Tibial nerve (tissue), 4 donors: ENCODE data around the gene GRM8. TPM values are rescaled to one million over a fixed set of nuclear protein-coding genes. Genes with fewer than 3 reads are reported as not detected.
"Not testable (repeated sequence)": the region's sequence is repeated elsewhere in the genome, so short reads cannot be mapped to it uniquely, and the experiment has no call there.

ENCODE experiments used
- DNase-seq, 2 donors: peaks; one replicate each; pipeline ENCODE4 v3.0.0-alpha.2; 2019; ENCODE audit warnings: low spot score in 2 of 2
- H3K27ac ChIP-seq, 4 donors: fragments of 200-600 bp; sonication (generic) in 3 of 4; one replicate each; pipeline ENCODE4 v1.5.1; 2017 to 2019; ENCODE audit warnings: mild to moderate bottlenecking in 1 of 4
- H3K27me3 ChIP-seq, 2 donors: fragments of 200-600 bp; sonication (generic) in 1 of 2; one replicate each; pipeline versions ENCODE4 v1.5.1 to v1.6.0; 2017 to 2019
- H3K36me3 ChIP-seq, 3 donors: fragments of 200-600 bp; sonication (generic); one replicate each; pipeline ENCODE4 v1.5.1; 2018 to 2019
- H3K4me1 ChIP-seq, 4 donors: fragments of 200-600 bp; sonication (generic) in 3 of 4; one replicate each; pipeline ENCODE4 v1.5.1; 2017 to 2019
- H3K4me3 ChIP-seq, 4 donors: fragments of 200-600 bp; sonication (generic) in 3 of 4; one replicate each; pipeline ENCODE4 v1.5.1; 2017 to 2019; ENCODE audit warnings: mild to moderate bottlenecking in 1 of 4, moderate library complexity in 1 of 4
- H3K9me3 ChIP-seq, 4 donors: fragments of 200-600 bp; sonication (generic) in 3 of 4; one replicate each; pipeline ENCODE4 v1.5.1; 2017 to 2019
- CTCF ChIP-seq, 5 experiments: fragments of 200-600 bp in 3 of 5; fragments of 450-650 bp in 2 of 5; sonication (generic) in 3 of 5; IDR thresholded peaks; one replicate each; pipeline ENCODE4 v1.5.1; 2016 to 2019; ENCODE audit warnings: antibody characterized with exemption in 5 of 5, mild to moderate bottlenecking in 3 of 5, moderate library complexity in 2 of 5
- EP300 ChIP-seq, 2 donors: sonication (generic); formaldehyde crosslinking; IDR thresholded peaks; one replicate each; pipeline ENCODE4 v1.6.1; 2017; ENCODE audit warnings: antibody characterized with exemption in 2 of 2, mild to moderate bottlenecking in 1 of 2
- POLR2A ChIP-seq, 2 donors: fragments of 450-650 bp; IDR thresholded peaks; one replicate each; pipeline ENCODE4 v1.6.1; 2017; ENCODE audit warnings: antibody characterized with exemption in 2 of 2, mild to moderate bottlenecking in 2 of 2, moderate library complexity in 2 of 2
- WGBS, 2 donors: methylation state at CpG; one replicate each; pipeline ENCODE4 v1.1.5; 2018; 5-methylcytosine and 5-hydroxymethylcytosine counted together
- total RNA-seq, 4 donors: library from RNA; depleted of rRNA; stranded (reverse); fragments of >200 nt; gene quantifications; one replicate each; pipeline ENCODE4 v1.1.0, GENCODE V29; 2016

Gene GRM8
- total RNA-seq, 4 donors from 2014 or later: 0.59 to 1.5 (median 1.1) TPM

GRCh38 chr7:126682176-126682575, 570.6 kb downstream of the GRM8 start:
- Histone ChIP-seq H3K4me1 (no peaks in the 10 kb centered on the region), H3K4me3 (no peak overlapping the region), H3K9me3 (no peaks in the 10 kb centered on the region), H3K36me3 (no peaks in the 10 kb centered on the region), H3K27me3 (no peaks in the 10 kb centered on the region), H3K27ac (no peak overlapping the region)
- TF ChIP-seq EP300 (IDR thresholded peaks at IDR 0.05) (no peak), CTCF (IDR thresholded peaks at IDR 0.05) (no peak), POLR2A (IDR thresholded peaks at IDR 0.05) (no peak)
- no peak for DNase-seq

GRCh38 chr7:126668762-126669161, 584.0 kb downstream of the GRM8 start:
- H3K9me3 ChIP-seq, H3K4me1 ChIP-seq, DNase-seq, H3K36me3 ChIP-seq, H3K27me3 ChIP-seq, H3K27ac ChIP-seq, H3K4me3 ChIP-seq: not testable (repeated sequence)
- 86 to 100% methylated on average over 1 of the region's 1 CpG for WGBS, 2 donors

GRCh38 chr7:126668367-126668752, 584.4 kb downstream of the GRM8 start:
- no peaks in the 10 kb centered on the region for H3K4me1 ChIP-seq
- peaks cover 0 to 2% (median 0%) of the 10 kb centered on the region in 4 donors for H3K9me3 ChIP-seq
- no peak overlapping the region for H3K27ac ChIP-seq
- 91 to 92% methylated on average over 5 of the region's 5 CpGs for WGBS, 2 donors
- no peak for TF ChIP-seq CTCF (IDR thresholded peaks at IDR 0.05)
- no peak for TF ChIP-seq POLR2A (IDR thresholded peaks at IDR 0.05)
- no peak for TF ChIP-seq EP300 (IDR thresholded peaks at IDR 0.05)
- H3K36me3 ChIP-seq: no peaks in the 10 kb centered on the region
- DNase-seq: no peak
- H3K27me3 ChIP-seq: no peaks in the 10 kb centered on the region
- H3K4me3 ChIP-seq: no peak overlapping the region

GRCh38 chr7:126667742-126668366, 584.9 kb downstream of the GRM8 start:
- Histone ChIP-seq H3K9me3 (peaks cover 0 to 2% (median 0%) of the 10 kb centered on the region in 4 donors), H3K36me3 (no peaks in the 10 kb centered on the region), H3K27ac (no peak overlapping the region), H3K4me3 (no peak overlapping the region), H3K27me3 (no peaks in the 10 kb centered on the region), H3K4me1 (no peaks in the 10 kb centered on the region)
- no peak for DNase-seq
- 88% methylated on average over 14 of the region's 14 CpGs for WGBS, 2 donors
- TF ChIP-seq EP300 (IDR thresholded peaks at IDR 0.05) (no peak), POLR2A (IDR thresholded peaks at IDR 0.05) (no peak), CTCF (IDR thresholded peaks at IDR 0.05) (no peak)

- Histone ChIP-seq H3K27ac (no peak overlapping the region), H3K4me3 (no peak overlapping the region), H3K27me3 (no peaks in the 10 kb centered on the region), H3K4me1 (no peaks in the 10 kb centered on the region), H3K36me3 (no peaks in the 10 kb centered on the region), H3K9me3 (no peaks in the 10 kb centered on the region)
- no peak for DNase-seq
- 52 to 64% methylated on average over 4 of the region's 4 CpGs for WGBS, 2 donors
- TF ChIP-seq EP300 (IDR thresholded peaks at IDR 0.05): no peak
- TF ChIP-seq POLR2A (IDR thresholded peaks at IDR 0.05): no peak
- no peak for TF ChIP-seq CTCF (IDR thresholded peaks at IDR 0.05)
These were observed 589.9 kb downstream of the GRM8 start for GRCh38 chr7:126662856-126663255.

GRCh38 chr7:126659124-126659523, 593.6 kb downstream of the GRM8 start:
- TF ChIP-seq CTCF (IDR thresholded peaks at IDR 0.05) (no peak), POLR2A (IDR thresholded peaks at IDR 0.05) (no peak), EP300 (IDR thresholded peaks at IDR 0.05) (no peak)
- no peaks in the 10 kb centered on the region for H3K36me3 ChIP-seq
- H3K9me3 ChIP-seq: no peaks in the 10 kb centered on the region
- H3K4me3 ChIP-seq: no peak overlapping the region
- no peaks in the 10 kb centered on the region for H3K4me1 ChIP-seq
- WGBS, 2 donors: 79 to 82% methylated on average over 3 of the region's 3 CpGs
- DNase-seq: no peak
- H3K27ac ChIP-seq: no peak overlapping the region
- H3K27me3 ChIP-seq: no peaks in the 10 kb centered on the region
